Astrocyte (in vitro differentiated cells and primary cell): Measurements from ENCODE around the gene USP1. TPM values are rescaled to one million over a fixed set of nuclear protein-coding genes. Genes with fewer than 3 reads are reported as not detected.

Source experiments
- DNase-seq: peaks from one replicate; pipeline ENCODE4 v3.0.0-alpha.2; 2010; ENCODE audit warnings: low read depth
- FAIRE-seq: peaks from 2 replicates; lab custom pipeline; 2011; peaks lifted over from hg19 to GRCh38; lab: Jason Lieb, UNC
- H2AFZ ChIP-seq: 2 replicates; pipeline ENCODE4 v1.6.0; 2012; ENCODE audit warnings: low read depth, low read length, inconsistent platforms
- H3K27ac ChIP-seq: 2 replicates; pipeline ENCODE4 v1.5.1; 2011; ENCODE audit warnings: low read depth, low read length, inconsistent platforms
- H3K27me3 ChIP-seq: 2 replicates; pipeline ENCODE4 v1.6.0; 2011; ENCODE audit warnings: low read length, inconsistent platforms; ENCODE audit not compliant: insufficient read depth
- H3K36me3 ChIP-seq: 2 replicates; pipeline ENCODE4 v1.5.1; 2011; ENCODE audit warnings: low read length, inconsistent platforms; ENCODE audit not compliant: insufficient read depth
- H3K4me1 ChIP-seq: 2 replicates; pipeline ENCODE4 v1.5.1; 2011; ENCODE audit warnings: low read length, inconsistent platforms; ENCODE audit not compliant: insufficient read depth
- H3K4me2 ChIP-seq: 2 replicates; pipeline ENCODE4 v1.6.0; 2012; ENCODE audit warnings: low read length, inconsistent platforms
- H3K4me3 ChIP-seq: 2 replicates; pipeline ENCODE4 v1.5.1; 2011; ENCODE audit warnings: low read depth, mild to moderate bottlenecking, low read length, inconsistent platforms; ENCODE audit not compliant: insufficient read depth
- H3K79me2 ChIP-seq: 2 replicates; pipeline ENCODE4 v1.6.0; 2012; ENCODE audit warnings: mild to moderate bottlenecking, low read length, inconsistent platforms; ENCODE audit not compliant: insufficient read depth
- H3K9ac ChIP-seq: 2 replicates; pipeline ENCODE4 v1.6.0; 2012; ENCODE audit warnings: mild to moderate bottlenecking, low read length, inconsistent platforms
- H3K9me3 ChIP-seq: 2 replicates; pipeline ENCODE4 v1.5.1; 2012; ENCODE audit warnings: low read depth, mild to moderate bottlenecking, low read length, inconsistent platforms; ENCODE audit not compliant: insufficient read depth
- H4K20me1 ChIP-seq: 2 replicates; pipeline ENCODE4 v1.6.0; 2012; ENCODE audit warnings: low read length, inconsistent platforms; ENCODE audit not compliant: insufficient read depth
- H3K27ac Mint-ChIP-seq: one replicate; pipeline ENCODE4 v1.8.0; 2021; ENCODE audit warnings: mild to moderate bottlenecking, mixed read lengths; ENCODE audit not compliant: unreplicated experiment
- H3K27me3 Mint-ChIP-seq: one replicate; pipeline ENCODE4 v1.8.0; 2021; ENCODE audit warnings: low read depth, mixed read lengths; ENCODE audit not compliant: unreplicated experiment
- H3K36me3 Mint-ChIP-seq: one replicate; pipeline ENCODE4 v1.8.0; 2021; ENCODE audit warnings: low read depth, mixed read lengths; ENCODE audit not compliant: unreplicated experiment
- H3K4me1 Mint-ChIP-seq: one replicate; pipeline ENCODE4 v1.8.0; 2021; ENCODE audit warnings: low read depth, mixed read lengths; ENCODE audit not compliant: unreplicated experiment
- H3K4me3 Mint-ChIP-seq: one replicate; pipeline ENCODE4 v1.8.0; 2021; ENCODE audit warnings: mild to moderate bottlenecking, moderate library complexity, mixed read lengths; ENCODE audit not compliant: unreplicated experiment
- H3K9me3 Mint-ChIP-seq: one replicate; pipeline ENCODE4 v1.8.0; 2021; ENCODE audit warnings: mild to moderate bottlenecking, mixed read lengths; ENCODE audit not compliant: unreplicated experiment
- EZH2 ChIP-seq: IDR thresholded peaks from 2 replicates; pipeline ENCODE4 v1.6.1; 2012; ENCODE audit warnings: mild to moderate bottlenecking, low read length, inconsistent platforms; ENCODE audit not compliant: insufficient read depth
- total RNA-seq: library from RNA; stranded (reverse); gene quantifications from 2 replicates; pipeline ENCODE4 v1.2.1, GENCODE V29; 2021
- TF ChIP-seq, protein P1 (sequence below): IDR thresholded peaks from 2 replicates; pipeline ENCODE4 v1.5.1; 2011; ENCODE audit warnings: low read depth, mild to moderate bottlenecking, inconsistent platforms, low read length, moderate library complexity; ENCODE audit not compliant: insufficient read depth

USP1 gene
- total RNA-seq, 1 donor from 2014 or later = 12.8 TPM

DNA sequence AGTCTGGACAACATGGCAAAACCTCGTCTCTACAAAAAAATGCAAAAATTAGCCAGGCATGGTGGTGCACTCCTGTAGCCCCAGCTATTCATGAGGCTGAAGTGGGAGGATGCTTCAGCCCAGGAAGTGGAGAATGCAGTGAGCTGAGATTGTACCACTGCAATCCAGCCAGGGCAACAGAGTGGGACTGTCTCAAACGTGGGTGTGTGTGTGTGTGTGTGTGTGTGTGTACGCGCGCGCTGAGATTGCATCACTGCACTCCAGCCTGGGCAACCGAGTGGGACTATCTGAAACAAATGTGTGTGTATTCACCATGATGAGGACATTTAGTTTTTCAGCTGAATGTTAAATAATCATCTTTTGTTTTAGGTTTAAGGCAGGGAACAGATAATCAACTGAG, 21.1 kb downstream of the USP1 start:
- H4K20me1 ChIP-seq = no peaks in the 10 kb centered on the region
- H3K27me3 ChIP-seq = no peaks in the 10 kb centered on the region
- peaks cover 6% of the 10 kb centered on the region for H3K36me3 Mint-ChIP-seq
- H2AFZ ChIP-seq = no peak overlapping the region
- H3K4me3 ChIP-seq = no peak overlapping the region
- TF ChIP-seq, protein P1, sequence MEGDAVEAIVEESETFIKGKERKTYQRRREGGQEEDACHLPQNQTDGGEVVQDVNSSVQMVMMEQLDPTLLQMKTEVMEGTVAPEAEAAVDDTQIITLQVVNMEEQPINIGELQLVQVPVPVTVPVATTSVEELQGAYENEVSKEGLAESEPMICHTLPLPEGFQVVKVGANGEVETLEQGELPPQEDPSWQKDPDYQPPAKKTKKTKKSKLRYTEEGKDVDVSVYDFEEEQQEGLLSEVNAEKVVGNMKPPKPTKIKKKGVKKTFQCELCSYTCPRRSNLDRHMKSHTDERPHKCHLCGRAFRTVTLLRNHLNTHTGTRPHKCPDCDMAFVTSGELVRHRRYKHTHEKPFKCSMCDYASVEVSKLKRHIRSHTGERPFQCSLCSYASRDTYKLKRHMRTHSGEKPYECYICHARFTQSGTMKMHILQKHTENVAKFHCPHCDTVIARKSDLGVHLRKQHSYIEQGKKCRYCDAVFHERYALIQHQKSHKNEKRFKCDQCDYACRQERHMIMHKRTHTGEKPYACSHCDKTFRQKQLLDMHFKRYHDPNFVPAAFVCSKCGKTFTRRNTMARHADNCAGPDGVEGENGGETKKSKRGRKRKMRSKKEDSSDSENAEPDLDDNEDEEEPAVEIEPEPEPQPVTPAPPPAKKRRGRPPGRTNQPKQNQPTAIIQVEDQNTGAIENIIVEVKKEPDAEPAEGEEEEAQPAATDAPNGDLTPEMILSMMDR = no peak
- TF ChIP-seq EZH2 = no peak
- no peaks in the 10 kb centered on the region for H3K4me1 ChIP-seq
- no peak overlapping the region for H3K4me3 Mint-ChIP-seq
- H3K9me3 Mint-ChIP-seq = no peaks in the 10 kb centered on the region
- no peak for FAIRE-seq
- no peaks in the 10 kb centered on the region for H3K4me1 Mint-ChIP-seq
- H3K27me3 Mint-ChIP-seq = no peaks in the 10 kb centered on the region
- no peak overlapping the region for H3K9ac ChIP-seq
- H3K79me2 ChIP-seq = no peaks in the 10 kb centered on the region
- peaks cover 10% of the 10 kb centered on the region for H3K36me3 ChIP-seq
- no peak overlapping the region for H3K4me2 ChIP-seq
- H3K9me3 ChIP-seq = no peaks in the 10 kb centered on the region
- no peak overlapping the region for H3K27ac Mint-ChIP-seq
- no peak for DNase-seq
- H3K27ac ChIP-seq = no peak overlapping the region

DNA sequence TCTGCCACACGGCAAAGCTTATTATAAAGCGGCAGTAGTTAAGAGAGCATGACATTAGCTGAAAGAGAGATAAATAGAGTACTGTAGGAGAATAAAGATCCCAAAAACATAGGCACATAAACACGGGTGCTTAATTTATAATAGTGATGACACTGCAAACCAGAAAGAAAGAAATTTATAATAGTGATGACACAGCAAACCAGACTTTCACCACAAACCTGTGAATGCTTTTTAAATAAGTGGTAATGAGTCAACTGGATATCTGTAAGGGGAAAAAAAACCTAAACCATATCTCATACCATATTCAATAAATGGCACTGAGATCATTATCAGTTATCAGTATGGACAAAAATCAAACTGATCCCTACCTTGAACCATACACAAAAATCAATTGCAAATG, 25.5 kb downstream of the USP1 start:
- H3K4me1 Mint-ChIP-seq = peaks cover 2% of the 10 kb centered on the region
- H3K9ac ChIP-seq = no peak overlapping the region
- no peaks in the 10 kb centered on the region for H4K20me1 ChIP-seq
- H2AFZ ChIP-seq = no peak overlapping the region
- no peak overlapping the region for H3K27ac Mint-ChIP-seq
- H3K9me3 ChIP-seq = no peaks in the 10 kb centered on the region
- H3K4me3 Mint-ChIP-seq = no peak overlapping the region
- DNase-seq (peak; percentile 43), FAIRE-seq (no peak)
- no peaks in the 10 kb centered on the region for H3K27me3 Mint-ChIP-seq
- H3K79me2 ChIP-seq = no peaks in the 10 kb centered on the region
- no peak overlapping the region for H3K4me3 ChIP-seq
- peaks cover 16% of the 10 kb centered on the region for H3K36me3 Mint-ChIP-seq
- H3K36me3 ChIP-seq = peaks cover 9% of the 10 kb centered on the region
- no peak overlapping the region for H3K27ac ChIP-seq
- TF ChIP-seq EZH2 = no peak
- TF ChIP-seq, protein P1 = no peak
- H3K4me2 ChIP-seq = no peak overlapping the region
- H3K4me1 ChIP-seq = no peaks in the 10 kb centered on the region
- H3K9me3 Mint-ChIP-seq = no peaks in the 10 kb centered on the region
- H3K27me3 ChIP-seq = no peaks in the 10 kb centered on the region

GRCh38 chr1:62467092-62467491, 30.2 kb downstream of the USP1 start:
- Mint-ChIP-seq H3K27ac (peak overlapping the region; percentile 55), H3K36me3 (peaks cover 39% of the 10 kb centered on the region), H3K4me3 (no peak overlapping the region), H3K4me1 (peaks cover 2% of the 10 kb centered on the region), H3K27me3 (no peaks in the 10 kb centered on the region), H3K9me3 (no peaks in the 10 kb centered on the region)
- Histone ChIP-seq H3K9me3 (no peaks in the 10 kb centered on the region), H2AFZ (no peak overlapping the region), H3K27me3 (no peaks in the 10 kb centered on the region), H3K27ac (no peak overlapping the region), H3K4me3 (no peak overlapping the region), H3K9ac (no peak overlapping the region), H4K20me1 (no peaks in the 10 kb centered on the region), H3K4me2 (no peak overlapping the region), H3K36me3 (peaks cover 9% of the 10 kb centered on the region), H3K4me1 (no peaks in the 10 kb centered on the region), H3K79me2 (no peaks in the 10 kb centered on the region)
- TF ChIP-seq, protein P1 = no peak
- TF ChIP-seq EZH2 = no peak
- DNase-seq (peak; percentile 25), FAIRE-seq (no peak)
